K562 (cell line): Measurements from ENCODE around the gene HLA-DMB.
A peak's percentile ranks its signal among the peaks of the same experiment; 100 is the strongest.

Source experiments
- FOXA1 ChIP-seq: fragments of 450-650 bp; IDR thresholded peaks from 2 replicates; pipeline ENCODE4 v1.6.1; 2016; ENCODE audit warnings: mild to moderate bottlenecking, borderline replicate concordance
- GTF2F1 ChIP-seq: IDR thresholded peaks from 2 replicates; pipeline ENCODE4 v1.6.1; 2011; ENCODE audit warnings: low read depth, low read length, improper control_type of control experiment

DNA sequence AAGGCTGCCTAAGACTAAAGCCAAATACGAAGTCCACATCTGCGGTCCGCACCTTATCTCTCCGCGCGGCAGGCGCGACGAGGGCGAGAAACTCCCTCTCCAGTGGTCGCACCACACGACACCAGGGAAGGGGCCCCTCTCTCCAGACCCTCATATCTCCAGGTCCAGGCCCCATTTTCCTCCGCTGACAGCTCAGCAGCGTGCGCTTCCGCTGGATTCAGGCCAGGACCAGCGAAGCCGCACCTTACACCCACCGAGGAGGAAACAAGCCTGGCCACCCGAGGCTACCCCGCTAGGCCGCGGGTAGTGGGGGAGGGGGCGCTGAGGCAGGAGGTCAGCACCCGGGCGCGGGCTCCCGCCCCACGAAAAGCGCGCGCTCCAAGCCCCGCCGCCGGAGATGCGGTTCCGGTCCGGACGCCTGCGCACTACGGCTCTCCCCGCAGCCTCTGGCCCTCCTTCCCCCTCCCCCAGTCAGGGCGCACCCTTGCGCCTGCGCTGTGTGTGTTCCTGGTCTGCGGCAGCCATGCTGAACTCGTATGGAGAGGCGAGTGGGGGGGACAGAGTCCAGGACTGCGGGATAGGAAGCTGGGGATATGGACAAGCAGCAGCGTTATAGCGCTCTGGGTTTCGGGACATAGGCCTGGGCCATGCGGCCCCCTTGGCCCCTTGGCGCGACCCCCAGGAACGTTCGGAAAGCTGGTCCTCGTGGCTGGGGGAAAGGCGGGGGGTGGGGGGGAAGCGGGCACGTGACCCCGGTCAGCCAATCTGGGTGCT, 27.5 kb upstream of the HLA-DMB start, which contains the start of gene BRD2:
- TF ChIP-seq FOXA1 (no peak), GTF2F1 (0 out of 2 replicates have a peak, but pooled peaks have one; percentile 26)
